Coronary artery (tissue), 2 donors: Measurements from ENCODE around the gene GP2.

Experiments
- DNase-seq: peaks from one replicate; pipeline ENCODE4 v3.0.0-alpha.2; 2017; ENCODE audit warnings: low spot score
- H3K27ac ChIP-seq, 2 donors: fragments of 200-600 bp; sonication (generic); one replicate each; pipeline ENCODE4 v1.5.1; 2016 to 2019
- H3K4me3 ChIP-seq: fragments of 200-600 bp; sonication (generic); 2 replicates; pipeline ENCODE4 v1.5.1; 2016; ENCODE audit warnings: mild to moderate bottlenecking, moderate library complexity
- CTCF ChIP-seq: fragments of 200-600 bp; sonication (generic); IDR thresholded peaks from one replicate; pipeline ENCODE4 v1.5.1; 2019; ENCODE audit warnings: antibody characterized with exemption

GP2 gene

DNA sequence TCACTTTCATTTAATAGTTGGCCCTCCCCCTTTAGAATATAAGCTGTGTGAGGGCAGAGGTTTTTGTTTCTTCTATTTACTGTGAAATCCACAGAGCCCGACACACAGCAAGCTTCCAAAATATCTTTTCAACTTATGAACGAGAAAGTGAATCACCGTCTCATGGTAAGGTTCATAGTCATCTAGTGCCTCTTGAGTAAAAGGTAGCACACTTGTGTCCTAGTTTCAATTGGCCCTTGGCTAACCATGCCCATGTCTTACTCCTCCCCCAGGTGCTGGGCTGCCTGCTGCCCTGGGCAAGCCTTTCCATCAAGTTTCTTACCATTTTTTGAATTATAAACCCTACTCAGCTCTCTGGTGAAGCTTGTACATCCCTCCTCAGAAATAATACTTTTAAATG is 12.4 kb upstream of the GP2 start:
- no peak for DNase-seq
- TF ChIP-seq CTCF: no peak
- Histone ChIP-seq H3K4me3 (no peak overlapping the region), H3K27ac (no peak overlapping the region)

DNA sequence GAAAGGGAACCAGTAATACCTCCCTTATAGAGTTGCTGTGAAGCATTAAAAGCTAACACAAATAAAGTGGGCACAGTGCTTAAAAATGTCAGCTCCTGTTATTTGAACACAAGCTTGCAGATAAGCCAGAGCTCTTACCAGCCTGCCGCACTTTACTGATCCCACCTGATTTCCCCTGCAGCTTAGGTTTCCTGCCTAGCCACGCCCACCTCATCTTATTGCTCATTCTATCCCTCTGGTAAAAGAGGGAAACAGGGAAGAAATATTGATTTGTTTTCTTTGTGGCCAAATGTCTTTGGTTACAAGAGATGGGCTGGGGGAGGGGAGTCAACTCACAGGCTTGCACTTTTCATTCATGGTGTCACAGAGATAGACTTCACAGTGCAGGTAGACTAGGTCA is 9.6 kb upstream of the GP2 start:
- DNase-seq: no peak
- no peak for TF ChIP-seq CTCF
- H3K4me3 ChIP-seq: no peak overlapping the region
- no peak overlapping the region for H3K27ac ChIP-seq

GRCh38 chr16:20334396-20334795 is 7.1 kb upstream of the GP2 start:
- no peak for DNase-seq
- no peak for TF ChIP-seq CTCF
- H3K27ac ChIP-seq: no peak overlapping the region
- no peak overlapping the region for H3K4me3 ChIP-seq

GRCh38 chr16:20333120-20333519 is 5.8 kb upstream of the GP2 start:
- Histone ChIP-seq H3K27ac (no peak overlapping the region), H3K4me3 (no peak overlapping the region)
- DNase-seq: no peak
- no peak for TF ChIP-seq CTCF

DNA sequence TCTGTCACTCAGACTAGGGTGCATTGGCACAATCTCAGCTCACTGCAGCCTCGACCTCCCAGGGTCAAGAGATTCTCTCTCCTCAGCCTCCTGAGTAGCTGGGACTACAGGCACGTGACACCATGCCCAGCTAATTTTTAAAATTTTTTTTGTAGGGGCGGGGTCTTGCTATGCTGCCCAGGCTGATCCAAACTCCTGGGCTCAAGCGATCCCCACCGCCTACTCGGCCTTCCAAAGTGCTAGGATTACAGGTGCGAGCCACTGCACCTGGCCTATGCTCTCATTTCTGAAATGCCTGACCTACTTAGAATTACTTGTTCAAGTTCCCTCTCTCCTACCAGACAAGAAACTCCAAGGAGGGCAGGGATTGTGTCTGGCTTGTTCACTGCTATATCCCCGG is 5.1 kb upstream of the GP2 start:
- Histone ChIP-seq H3K4me3 (no peak overlapping the region), H3K27ac (no peak overlapping the region)
- DNase-seq: no peak
- TF ChIP-seq CTCF: no peak

DNA sequence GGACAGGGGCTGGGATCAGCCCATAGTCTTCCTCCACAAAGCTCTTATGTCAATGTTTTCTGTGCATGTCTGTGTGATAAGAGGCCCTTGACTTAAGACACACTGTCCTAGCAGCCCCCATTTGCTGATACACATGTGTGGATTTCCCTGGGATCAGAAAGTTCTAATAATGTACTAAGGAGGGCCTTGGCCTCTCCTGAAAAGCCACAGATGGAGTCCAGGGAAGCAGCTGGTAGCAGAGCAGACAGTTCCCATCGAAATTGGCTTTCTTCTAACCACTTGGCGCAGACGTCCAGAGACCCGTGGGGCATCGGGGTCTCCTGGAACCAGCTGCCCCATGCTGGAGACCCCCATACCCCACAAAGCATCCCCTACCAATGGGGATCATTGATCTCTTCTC is 4.3 kb upstream of the GP2 start:
- DNase-seq: no peak
- Histone ChIP-seq H3K27ac (no peak overlapping the region), H3K4me3 (no peak overlapping the region)
- TF ChIP-seq CTCF: no peak

- H3K4me3 ChIP-seq: no peak overlapping the region
- no peak for DNase-seq
- H3K27ac ChIP-seq: no peak overlapping the region
- TF ChIP-seq CTCF: no peak
Measured at GRCh38 chr16:20329392-20330138, 2.3 kb upstream of the GP2 start.
